Endothelial cell of hepatic sinusoid (primary cell): ENCODE data around the gene MYPN.
"Not testable (repeated sequence)": the region's sequence is repeated elsewhere in the genome, so short reads cannot be mapped to it uniquely, and the experiment has no call there.

Experiments used
- in situ Hi-C: cut with HindIII; loops from 2 replicates; pipeline ENCODE4 v1.10.0; 2017; ENCODE audit warnings: low sequenced_read_pairs

Gene MYPN

GRCh38 chr10:68109331-68109730 is at the start of gene MYPN:
Gene MYPN, plus strand, starts transcription at chr10:68109488. Its CDS starts 11,951 bp downstream, at chr10:68121439.
- in situ Hi-C loops = loop anchor here (5.0 kb wide), 1 partner anchor 97 kb away; no protein-coding TSS in a partner anchor

GRCh38 chr10:68067029-68067428 is 42.3 kb upstream of the MYPN start:
- in situ Hi-C loops = no loop called here

GRCh38 chr10:68067508-68067907 is 41.8 kb upstream of the MYPN start:
- in situ Hi-C loops = no loop called here

GRCh38 chr10:68073631-68074030 is 35.7 kb upstream of the MYPN start:
- in situ Hi-C loops = no loop called here

- in situ Hi-C loops = no loop called here
These were observed 35.1 kb upstream of the MYPN start for GRCh38 chr10:68074031-68074774.

GRCh38 chr10:68074775-68075549 is 34.3 kb upstream of the MYPN start, which contains the start of gene HERC4:
Gene HERC4, minus strand, starts transcription at chr10:68075283. Its CDS starts 2,175 bp downstream, at chr10:68073108.
- in situ Hi-C loops = no loop called here

GRCh38 chr10:68075550-68076004 is 33.7 kb upstream of the MYPN start:
- in situ Hi-C loops = no loop called here

- in situ Hi-C loops = not testable (repeated sequence)
These were observed 33.2 kb upstream of the MYPN start for GRCh38 chr10:68076081-68076480.

GRCh38 chr10:68077026-68077425 is 32.3 kb upstream of the MYPN start:
- in situ Hi-C loops = no loop called here

- in situ Hi-C loops = no loop called here
These were observed 29.9 kb upstream of the MYPN start for GRCh38 chr10:68079434-68079833.

GRCh38 chr10:68080853-68081431 is 28.3 kb upstream of the MYPN start:
- in situ Hi-C loops = no loop called here

- in situ Hi-C loops = no loop called here
These were observed 27.4 kb upstream of the MYPN start for GRCh38 chr10:68081916-68082315.

- in situ Hi-C loops = no loop called here
These were observed 26.4 kb upstream of the MYPN start for GRCh38 chr10:68082872-68083271.

- in situ Hi-C loops = no loop called here
These were observed 25.3 kb upstream of the MYPN start for GRCh38 chr10:68083953-68084352.

GRCh38 chr10:68084469-68084868 is 24.8 kb upstream of the MYPN start:
- in situ Hi-C loops = no loop called here

GRCh38 chr10:68086011-68086410 is 23.3 kb upstream of the MYPN start:
- in situ Hi-C loops = no loop called here

- in situ Hi-C loops = no loop called here
These were observed 22.2 kb upstream of the MYPN start for GRCh38 chr10:68086910-68087684.

- in situ Hi-C loops = no loop called here
These were observed 21.4 kb upstream of the MYPN start for GRCh38 chr10:68087685-68088401.

GRCh38 chr10:68088740-68089139 is 20.5 kb upstream of the MYPN start:
- in situ Hi-C loops = no loop called here

- in situ Hi-C loops = no loop called here
These were observed 18.7 kb upstream of the MYPN start for GRCh38 chr10:68090586-68090985.
